Renal pelvis (tissue), 4 donors: ENCODE data around the gene C19orf25. TPM values are rescaled to one million over a fixed set of nuclear protein-coding genes. Genes with fewer than 3 reads are reported as not detected.

Source experiments
- DNase-seq: peaks from one replicate; pipeline ENCODE4 v3.0.0-alpha.2; 2013
- polyA plus RNA-seq, 3 donors: library from polyadenylated mRNA; unstranded; fragments of 120-200 nt; gene quantifications; one replicate each; pipeline ENCODE4 v1.2.1, GENCODE V29; 2013; ENCODE audit not compliant: insufficient read length in 3 of 3

The C19orf25 gene
- polyA plus RNA-seq, 3 donors = 29.1 to 39.1 (median 32.8) TPM

DNA sequence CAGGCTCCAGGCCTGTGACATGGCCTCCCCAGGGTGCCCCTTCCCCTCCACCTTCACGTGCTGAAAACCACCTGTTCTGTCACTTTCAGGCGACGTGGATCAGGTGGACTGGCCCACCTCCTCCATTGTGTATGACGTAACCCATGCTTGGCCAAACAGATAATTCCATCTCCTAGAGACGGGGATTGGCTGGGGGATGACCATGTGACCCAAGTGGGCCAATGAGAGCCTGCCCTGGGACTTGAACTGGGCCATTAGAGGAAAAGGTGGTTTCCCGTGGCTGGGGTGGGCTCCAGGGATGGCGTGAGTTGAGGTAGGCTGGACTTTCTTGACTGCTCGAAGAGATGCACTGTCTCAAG, 37.4 kb upstream of the C19orf25 start:
- DNase-seq = no peak

DNA sequence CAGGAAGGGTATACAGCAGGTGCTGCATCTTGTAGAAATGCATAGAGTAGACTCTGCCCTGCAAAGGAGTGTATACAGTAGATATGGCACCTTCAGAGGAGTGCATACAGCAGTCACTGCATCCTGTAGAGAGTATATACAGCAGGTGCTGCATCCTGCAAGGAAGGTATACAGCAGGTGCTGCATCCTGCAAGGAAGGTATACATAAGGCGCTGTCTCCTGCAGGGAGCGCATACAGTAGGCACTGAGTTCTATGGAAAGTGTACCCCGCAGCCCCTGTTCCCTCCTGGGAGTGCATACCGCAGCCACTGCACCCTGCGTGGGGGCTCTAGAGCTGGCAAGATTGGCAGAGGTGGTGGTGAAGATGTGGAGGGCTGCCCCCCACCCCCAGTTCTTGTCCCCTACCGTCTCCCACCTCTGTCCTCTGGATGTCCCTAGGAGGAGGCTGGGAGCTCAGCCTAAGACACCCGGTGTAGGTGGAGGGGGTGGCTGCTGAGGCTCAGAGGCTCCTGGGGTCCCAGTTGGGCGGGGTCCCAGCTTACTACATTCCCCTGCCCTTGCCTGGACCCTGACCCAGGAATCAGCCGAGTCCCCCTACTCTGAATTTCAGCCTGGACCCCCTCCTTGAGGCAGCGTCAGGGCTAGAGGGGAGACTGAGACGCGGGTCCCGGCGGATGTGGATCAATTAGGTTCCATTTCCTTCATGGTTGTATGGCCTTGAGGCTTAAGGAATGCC, 36.1 kb upstream of the C19orf25 start:
- DNase-seq = no peak

DNA sequence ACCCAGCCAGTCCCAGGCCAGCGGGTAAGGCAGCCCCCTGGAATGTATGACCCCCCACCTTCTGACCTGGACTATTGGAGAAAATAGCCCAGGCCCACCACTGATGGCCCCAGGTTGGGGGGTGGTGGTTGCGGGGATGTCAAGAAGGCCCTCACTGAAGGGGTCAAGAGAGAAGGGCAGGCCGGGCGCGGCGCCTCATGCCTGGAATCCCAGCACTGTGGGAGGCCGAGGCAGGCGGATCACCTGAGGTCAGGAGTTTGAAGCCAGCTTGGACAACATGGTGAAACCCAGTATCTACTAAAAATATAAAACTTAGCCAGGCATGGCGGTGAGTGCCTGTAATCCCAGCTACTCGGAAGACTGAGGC, 35.3 kb upstream of the C19orf25 start:
- DNase-seq = no peak

DNA sequence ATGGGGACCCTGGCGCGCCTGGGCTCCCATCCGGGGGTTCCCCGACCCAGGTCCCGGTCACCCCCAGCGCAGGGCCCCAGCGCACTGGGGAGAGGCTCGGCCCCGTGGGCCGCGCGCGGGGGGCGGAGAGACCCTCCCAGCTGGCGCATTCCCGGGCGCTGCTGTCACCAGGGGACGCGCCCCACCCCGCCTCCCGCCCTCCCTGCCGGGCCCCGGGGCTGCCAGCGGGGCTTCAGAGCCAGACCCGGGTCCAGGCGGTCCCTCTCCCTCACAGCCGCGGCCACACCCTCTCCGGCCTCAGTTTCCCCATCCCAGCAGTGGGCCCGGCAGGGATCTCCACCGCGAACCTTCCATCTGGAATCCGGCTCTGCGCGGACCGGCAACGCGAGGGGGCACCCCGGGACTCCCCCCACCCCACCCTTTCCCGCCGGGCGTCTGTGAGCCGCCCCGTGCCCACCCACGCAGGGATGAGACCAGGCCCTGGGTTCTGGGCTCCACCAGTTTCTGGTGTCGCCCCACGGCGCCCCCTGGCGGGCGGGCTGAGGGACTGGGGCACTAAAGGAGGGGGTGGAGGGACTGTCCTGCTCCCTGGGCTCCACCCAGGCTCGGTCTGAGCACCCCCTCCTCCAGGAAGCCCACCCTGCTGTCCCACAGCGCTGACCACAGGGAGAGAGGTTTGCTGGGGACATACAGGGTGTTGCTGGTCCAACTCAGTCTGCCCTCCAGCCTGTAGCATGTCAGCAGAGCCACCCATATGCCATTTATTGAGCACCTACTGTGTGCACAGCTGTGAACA, 34.7 kb upstream of the C19orf25 start:
- DNase-seq = no peak

DNA sequence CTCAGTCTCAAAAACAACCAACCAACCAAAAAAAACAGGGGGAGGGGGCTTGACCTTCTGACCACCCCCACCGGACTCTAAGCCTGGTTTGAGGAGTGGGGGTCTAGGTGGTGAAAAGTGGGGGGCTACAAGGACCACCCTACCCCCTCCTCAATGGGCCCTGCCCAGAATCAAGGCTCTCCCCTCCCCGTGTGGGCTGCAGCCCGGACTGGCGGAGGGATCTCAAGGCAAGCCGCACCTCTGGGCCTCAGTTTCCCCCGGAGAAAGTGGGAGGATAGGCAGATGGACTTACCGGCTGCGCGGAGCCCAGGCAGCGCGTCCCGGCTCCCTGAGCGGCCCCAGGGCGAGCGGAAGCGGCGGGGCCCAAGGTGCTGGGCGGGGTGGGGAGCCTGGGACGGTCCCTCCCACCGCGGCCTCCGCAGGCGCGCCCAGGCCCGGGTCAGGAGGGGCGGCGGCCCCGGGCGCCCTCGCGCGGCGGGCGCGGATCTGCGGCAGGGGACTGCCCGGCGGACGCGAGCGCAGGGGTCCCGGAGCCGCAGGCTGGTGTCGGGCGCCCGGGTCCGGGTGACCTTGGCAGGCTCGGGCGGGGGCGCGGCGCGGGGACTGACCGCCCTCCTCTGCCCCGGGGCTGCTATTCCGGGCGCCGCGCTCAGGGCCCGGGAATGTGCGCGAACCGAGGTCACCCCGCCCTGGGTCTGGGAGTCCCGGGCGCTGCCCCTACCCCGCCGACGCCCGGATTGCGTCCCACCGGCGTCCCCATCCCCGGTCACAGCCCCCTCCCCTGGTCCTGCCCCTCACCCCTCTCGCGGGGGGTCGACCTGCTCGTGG, 33.9 kb upstream of the C19orf25 start, which contains the start of gene ADAMTSL5:
ADAMTSL5 (minus strand) TSS at position 349 of the 828 bp plus-strand sequence. CDS start 2,076 bp downstream, outside the sequence.
- DNase-seq = no peak

DNA sequence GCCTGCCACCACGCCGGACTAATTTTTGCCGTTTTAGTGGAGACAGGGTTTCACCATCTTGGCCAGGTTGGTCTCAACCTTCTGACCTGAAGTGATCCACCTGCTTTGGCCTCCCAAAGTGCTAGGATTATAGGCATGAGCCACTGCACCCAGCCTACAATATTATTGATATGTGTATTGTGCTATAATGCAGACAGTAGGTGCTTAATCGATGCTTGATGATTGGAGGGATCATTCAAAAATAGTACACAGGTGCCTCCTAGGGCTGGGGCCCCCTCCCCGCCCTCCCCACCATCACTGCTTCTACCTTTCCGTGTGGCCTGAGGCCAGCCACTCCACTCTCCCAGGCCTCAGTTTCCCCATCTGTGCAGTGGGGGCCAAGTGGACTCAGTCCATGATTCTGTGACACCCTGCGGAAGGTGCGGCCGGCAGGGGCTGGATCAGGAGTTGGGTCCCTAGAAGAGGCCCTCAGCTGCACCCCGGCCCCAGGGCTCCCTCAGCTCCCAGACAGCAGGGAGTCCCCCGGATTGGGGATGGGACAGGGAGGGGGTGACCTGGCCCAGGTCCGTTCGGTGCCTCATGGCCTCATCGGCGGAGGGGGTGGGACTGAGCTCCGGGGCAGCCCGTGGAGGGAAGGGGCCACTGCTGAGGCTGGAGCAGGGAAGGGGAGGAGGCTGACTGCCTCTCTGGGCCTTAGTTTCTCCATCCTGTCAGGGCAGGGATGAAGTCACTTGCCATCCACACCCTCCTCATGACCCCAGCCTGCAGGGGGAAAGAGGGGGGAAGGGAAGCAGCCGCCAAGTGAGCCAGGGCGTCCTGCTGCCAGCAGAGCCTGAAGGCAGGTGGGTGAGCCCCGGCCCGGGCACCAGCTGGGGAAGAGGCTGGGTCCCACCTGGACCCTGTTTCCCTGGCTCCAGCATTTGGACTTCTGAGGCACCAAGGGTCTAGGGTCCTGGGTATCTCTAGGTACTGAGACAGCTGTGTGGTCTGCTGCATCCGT, 32.6 kb upstream of the C19orf25 start:
- no peak for DNase-seq

DNA sequence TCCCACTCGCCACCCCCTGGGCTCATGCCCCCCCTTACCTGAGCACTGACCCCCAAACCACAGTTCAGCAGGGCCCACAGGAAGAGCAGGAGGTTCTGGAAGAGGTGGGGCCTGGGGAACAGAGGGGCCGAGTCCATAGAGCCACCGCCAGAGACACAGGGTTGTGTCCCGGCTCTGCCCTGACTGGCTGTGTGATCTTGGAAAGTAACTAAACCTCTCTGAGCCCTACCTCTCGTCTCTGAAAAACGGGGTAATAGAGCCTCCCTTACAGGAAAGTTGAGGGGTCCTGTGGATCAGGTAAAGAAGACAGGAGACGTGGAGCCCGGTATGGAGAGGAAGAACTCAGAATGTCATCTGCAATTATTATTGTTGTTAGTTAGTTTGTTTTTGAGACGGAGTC, 31.8 kb upstream of the C19orf25 start:
- no peak for DNase-seq

DNA sequence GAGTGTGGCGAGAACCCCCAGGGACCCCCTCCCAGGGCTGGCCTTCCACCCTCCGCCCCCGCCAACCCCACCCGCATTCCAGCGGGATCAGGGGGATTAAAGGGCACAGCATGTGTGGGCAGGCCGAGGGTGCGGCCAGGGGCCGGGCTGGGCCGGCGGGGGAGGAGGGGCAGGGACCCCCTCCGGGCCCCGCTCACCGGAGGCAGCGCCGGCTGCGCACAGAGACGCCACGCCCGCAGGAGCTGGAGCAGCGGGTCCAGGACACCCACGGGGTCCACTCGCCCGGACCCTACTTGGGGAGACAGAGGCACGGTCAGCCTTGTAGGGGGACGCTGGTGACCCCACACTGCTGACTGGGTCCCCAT, 31.4 kb upstream of the C19orf25 start:
- no peak for DNase-seq

DNA sequence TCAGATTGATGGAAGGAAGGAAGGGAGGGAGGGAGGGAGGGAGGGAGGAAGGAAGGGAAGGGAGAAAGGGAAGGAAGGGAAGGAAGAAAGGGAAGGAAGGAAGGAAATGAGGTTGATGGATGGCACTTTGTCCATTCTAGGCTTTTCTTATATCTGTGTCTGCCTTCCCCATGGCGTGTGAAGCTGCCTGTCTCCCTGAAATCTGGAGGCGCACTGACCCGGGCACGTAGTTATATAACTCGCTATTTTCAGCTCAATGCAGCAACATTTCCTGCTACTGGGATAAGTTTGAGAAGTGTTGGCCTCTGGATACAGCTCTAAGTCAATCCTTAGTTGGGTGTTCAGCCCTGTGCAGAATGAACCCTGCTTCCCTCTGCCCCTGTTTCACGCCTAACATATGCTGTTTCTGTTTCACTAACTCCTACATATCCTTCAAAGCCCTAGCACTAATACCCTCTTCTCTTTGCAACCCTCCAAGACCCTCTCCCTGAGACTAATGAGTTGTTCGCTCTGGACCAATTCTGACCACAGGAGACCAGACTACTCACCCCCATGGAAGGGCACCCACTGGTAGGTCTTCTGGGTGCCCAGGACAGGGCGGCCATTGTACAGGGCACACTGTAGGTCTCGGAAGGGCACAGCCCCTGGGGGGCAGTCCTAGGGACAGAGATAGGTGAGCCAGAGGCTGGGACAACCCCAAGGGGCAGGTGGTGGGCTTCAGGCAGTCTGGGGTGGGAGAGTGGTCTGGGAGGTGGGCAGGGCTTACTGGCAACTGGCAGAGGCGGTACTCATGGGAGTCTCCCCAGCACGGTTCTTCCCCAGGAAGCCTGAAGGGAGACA, 30.8 kb upstream of the C19orf25 start:
- no peak for DNase-seq

DNA sequence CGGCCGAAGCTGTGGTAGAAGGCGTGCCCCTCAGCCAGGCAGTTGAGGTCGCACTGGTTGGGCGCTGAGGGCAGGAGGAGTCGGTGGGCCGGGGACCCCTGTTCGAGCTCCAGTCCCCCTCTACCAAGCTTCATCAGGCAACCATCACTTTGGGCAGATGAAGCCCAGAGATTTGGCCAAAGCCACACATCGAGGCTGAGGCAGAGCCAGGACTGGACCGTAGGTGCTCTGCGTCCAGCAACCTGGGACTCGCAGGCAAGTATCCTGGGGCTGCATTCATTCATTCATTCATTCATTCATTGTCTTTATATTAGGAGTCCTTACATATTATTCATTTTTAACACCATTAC, 29.5 kb upstream of the C19orf25 start:
- no peak for DNase-seq

DNA sequence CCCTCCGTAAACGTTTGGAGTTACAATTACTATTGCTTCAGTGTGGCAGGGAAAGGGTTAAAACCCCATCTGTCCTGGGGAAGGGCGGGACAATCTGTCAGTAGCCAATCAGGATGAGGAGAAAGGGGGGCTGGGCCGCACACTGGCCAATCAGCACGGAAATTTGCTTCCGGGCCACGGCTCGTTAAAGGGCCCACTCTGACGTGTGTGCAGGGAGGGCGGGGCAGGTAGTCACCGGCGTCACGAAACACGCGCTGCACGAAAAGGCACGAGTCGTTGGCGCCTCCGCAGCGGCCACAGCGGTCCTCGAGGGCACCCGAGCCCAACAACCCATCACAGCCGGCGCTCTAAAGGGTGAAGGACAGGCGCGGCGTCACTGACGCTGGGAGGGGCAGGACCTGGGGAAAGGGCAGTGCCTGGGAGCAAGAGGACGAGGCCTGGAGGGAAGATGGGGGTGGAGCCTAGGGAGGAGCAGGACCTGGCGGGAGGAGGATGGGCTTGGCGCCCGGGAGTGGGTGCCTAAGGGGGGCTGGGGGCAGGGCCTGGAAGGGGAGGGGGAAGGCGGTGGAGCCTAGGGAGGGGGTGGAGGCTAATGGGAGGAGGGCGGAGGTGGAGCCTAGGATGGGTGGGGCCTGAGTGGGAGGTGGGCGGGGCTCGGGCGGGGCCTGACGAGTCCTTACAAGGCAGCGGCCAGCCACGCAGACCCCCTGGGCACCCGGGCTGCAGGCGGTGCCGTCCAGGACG, 28.9 kb upstream of the C19orf25 start:
- peak; percentile 95 for DNase-seq

DNA sequence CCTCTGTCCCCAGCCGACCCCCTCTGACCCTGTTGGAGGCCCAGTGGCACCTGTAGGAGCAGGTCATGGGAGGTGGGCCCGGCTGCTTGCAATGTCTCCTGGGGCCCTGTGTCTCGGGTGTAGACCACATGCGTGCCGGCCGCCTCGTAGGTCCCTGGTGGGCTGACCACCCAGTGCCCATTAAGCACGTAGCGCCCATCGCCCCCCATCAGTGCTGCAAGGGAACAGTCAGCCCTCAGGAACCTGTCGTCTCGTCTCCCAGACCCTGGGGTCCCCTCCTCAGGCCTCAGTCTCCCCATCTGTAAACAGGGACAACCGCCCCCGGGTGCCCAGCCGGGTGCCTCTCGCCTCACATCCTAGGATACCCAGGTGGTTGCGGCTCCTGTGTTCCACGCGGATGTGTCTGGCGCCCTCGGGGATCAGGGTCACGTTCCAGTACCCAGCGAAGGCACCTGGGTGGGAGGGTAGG, 28.2 kb upstream of the C19orf25 start:
- no peak for DNase-seq

DNA sequence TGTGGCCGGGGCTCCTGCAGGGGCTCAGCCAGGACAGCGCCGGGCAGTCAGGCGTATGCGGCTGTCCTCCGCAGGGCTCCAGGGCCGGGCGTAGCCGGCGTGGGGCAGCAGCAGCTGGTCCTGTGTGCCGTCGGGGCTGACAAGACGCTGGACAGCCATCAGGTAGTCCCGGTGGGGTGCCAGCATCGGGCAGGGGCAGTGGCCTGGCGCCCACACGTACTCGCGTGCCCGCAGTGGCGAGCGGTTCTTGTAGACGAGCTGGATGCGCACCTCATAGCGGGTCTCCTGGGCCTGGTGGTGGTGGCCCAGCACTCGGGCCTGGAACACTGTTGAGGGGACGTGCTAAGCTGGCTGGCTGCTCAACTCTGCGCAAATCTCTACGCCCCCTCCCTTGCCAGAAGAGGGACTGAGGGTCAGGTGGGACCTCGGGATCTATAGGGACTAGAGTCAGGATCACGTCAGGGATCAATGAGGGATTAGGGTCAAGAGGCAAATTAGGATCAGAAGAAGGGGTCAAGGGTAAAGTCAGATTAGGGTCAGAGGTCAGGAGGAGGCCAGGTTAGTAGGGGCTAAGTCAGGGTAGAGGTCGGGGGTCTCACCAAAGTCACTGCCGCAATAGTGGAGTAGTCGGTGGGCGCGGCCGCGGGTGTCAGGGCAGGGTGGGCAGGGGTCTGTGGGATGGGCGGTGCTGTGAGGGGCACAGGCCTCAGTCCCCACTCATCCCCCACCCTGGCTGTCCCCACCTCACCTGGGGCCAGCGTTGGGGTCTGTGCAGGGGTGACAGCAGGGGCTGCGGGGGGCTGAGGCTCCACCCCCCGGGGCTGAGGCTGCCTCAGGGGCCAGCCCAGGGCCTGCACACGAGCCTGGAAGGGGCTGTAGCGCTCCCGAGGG, 27.2 kb upstream of the C19orf25 start:
- no peak for DNase-seq

DNA sequence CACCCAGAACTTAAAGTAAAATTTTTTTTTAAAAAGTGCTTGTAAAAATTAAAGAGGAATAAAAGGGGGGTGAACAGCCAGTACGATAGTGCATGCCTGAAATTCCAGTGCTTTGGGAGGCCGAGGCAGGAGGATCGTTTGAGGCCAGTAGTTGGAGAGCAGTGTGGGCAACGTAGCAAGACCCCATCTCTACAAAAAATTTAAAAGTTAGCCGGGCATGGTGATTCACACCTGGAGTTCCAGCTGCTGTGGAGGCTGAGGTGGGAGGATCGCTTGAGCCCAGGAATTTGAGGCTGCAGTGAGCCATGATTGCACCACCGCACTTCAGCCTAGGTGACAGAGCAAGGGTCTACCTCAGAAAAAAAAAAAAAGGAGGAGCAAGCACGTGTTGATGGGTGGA, 26.0 kb upstream of the C19orf25 start:
- DNase-seq = no peak

DNA sequence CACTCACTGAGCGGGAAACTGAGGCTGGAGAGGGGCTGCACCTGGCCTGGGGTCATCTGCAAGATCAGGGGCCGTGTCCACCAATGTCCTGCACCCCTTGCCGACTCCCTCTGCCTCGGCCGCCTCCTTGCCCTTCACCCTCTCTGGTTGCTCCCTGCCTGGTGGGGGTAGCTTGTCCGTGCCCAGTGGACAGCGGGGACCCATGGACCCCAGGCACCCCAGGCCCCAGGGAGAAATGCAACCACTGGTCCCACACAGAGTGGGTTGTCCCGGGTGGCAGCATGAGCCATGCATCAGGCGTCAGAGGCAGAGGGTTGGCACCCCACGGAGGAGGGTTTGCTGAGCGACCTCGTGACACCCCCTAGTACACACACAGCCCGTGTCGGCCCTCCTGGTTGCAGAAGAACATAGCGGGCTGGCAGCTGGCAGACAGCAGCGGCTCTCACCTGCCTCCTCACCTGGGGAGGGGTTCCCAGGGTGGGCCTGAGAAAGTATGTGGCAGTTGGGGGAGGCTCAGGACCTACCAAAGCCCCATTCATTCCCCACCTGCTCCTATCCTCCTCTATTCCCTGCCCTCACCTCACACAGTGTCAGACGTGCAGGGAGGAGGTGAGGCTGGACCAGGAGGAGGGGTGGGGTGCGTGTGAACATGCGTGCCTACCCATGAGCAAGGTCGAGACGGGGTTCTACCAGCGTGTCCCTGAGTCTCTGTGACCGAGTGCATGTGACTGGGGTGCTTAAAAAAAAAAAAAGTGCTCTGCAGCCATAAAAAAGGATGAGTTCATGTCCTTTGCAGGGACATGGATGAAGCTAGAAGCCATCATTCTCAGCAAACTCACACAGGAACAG, 25.1 kb upstream of the C19orf25 start:
- no peak for DNase-seq

DNA sequence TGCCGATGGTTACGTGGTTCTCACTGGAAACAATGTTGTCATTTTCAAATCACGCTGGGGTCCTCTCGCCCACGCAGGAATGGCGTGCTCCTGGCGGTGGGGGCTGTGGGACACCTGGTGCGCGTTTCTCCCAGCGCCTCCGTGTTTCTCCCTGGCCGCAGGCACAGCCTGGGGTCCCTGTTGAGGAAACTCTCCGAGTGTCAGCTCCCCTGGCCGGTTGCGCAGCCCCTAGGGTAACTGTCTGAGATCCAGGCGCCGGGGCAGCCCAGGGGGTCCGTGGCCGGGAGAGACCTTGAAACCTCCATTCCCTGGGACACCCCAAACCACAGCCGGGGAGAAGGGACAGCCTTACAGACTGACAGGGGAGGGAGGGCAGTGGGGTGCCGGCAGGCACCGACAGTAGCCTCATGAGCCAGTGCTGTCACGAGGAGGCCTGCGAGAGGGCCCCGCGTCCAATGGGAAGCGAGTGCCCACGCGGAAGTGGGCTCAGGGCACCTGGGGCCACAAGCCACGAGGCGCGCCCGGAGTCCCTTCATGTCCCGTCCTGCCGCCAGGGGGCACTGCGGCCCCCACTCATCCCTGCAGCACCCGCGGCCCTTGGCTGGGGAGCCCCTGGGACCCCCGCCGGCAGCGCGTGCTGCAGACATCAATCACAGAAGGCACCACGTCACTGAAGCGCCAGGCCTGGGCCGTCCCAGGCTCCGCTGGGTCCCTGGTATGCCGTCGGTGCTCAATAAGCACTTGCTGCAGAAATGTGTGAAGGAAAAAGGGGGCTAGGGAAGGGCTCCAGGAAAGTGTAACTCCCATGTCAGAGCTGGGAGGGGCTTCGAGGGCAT, 24.3 kb upstream of the C19orf25 start:
- DNase-seq = no peak
